DOHH2 (cell line): ENCODE measurements around the gene ATP13A1.

Experiments
- EZH2phosphoT487 ChIP-seq: fragments of 200-600 bp; sonication (generic); IDR thresholded peaks from 2 replicates; pipeline ENCODE4 v1.6.1; 2017; ENCODE audit warnings: borderline replicate concordance, mild to moderate bottlenecking, antibody characterized with exemption, low read length, moderate library complexity, mixed read lengths
- TF ChIP-seq, protein P1 (sequence below): fragments of 200-600 bp; sonication (generic); IDR thresholded peaks from one replicate; pipeline ENCODE4 v1.5.1; 2014; ENCODE audit warnings: antibody characterized with exemption, mild to moderate bottlenecking, low read depth, low read length; ENCODE audit not compliant: poor library complexity, severe bottlenecking

- TF ChIP-seq, protein P1, sequence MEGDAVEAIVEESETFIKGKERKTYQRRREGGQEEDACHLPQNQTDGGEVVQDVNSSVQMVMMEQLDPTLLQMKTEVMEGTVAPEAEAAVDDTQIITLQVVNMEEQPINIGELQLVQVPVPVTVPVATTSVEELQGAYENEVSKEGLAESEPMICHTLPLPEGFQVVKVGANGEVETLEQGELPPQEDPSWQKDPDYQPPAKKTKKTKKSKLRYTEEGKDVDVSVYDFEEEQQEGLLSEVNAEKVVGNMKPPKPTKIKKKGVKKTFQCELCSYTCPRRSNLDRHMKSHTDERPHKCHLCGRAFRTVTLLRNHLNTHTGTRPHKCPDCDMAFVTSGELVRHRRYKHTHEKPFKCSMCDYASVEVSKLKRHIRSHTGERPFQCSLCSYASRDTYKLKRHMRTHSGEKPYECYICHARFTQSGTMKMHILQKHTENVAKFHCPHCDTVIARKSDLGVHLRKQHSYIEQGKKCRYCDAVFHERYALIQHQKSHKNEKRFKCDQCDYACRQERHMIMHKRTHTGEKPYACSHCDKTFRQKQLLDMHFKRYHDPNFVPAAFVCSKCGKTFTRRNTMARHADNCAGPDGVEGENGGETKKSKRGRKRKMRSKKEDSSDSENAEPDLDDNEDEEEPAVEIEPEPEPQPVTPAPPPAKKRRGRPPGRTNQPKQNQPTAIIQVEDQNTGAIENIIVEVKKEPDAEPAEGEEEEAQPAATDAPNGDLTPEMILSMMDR, result no peak
- TF ChIP-seq EZH2phosphoT487, result no peak
Observed at GRCh38 chr19:19602136-19602712, 61.3 kb downstream of the ATP13A1 start.
